HEK293 (cell line): ENCODE data around the gene EIF4B.

ENCODE experiments used
- CTCF ChIA-PET: fragments of 350-600 bp; formaldehyde crosslinking; extraction: SDS; loops from one replicate; lab custom pipeline; 2021; ENCODE audit warnings: antibody characterized with exemption; lab: Yijun Ruan, JAX
- POLR2A ChIA-PET: fragments of 300-600 bp; formaldehyde crosslinking; extraction: SDS; loops from one replicate; lab custom pipeline; 2020; ENCODE audit warnings: antibody characterized with exemption, inconsistent platforms; lab: Yijun Ruan, JAX
- H3K27ac ChIP-seq: fragments of 200-500 bp; sonication (Bioruptor generic); 2 replicates; pipeline ENCODE4 v1.5.1; 2014; ENCODE audit warnings: low read depth, low read length, control low read depth, inconsistent platforms; ENCODE audit errors: extremely low read depth
- H3K36me3 ChIP-seq, 2 experiments: fragments of 200-500 bp in 1 of 2; sonication (Bioruptor generic) in 1 of 2; 1 replicate in 1 of 2; 2 replicates in 1 of 2; pipeline ENCODE4 v1.5.1; 2014 to 2017; ENCODE audit warnings: inconsistent platforms in 2 of 2, low read length in 2 of 2; ENCODE audit not compliant: control insufficient read depth in 2 of 2, insufficient read depth in 1 of 2
- H3K4me1 ChIP-seq: fragments of 200-500 bp; sonication (Bioruptor generic); 2 replicates; pipeline ENCODE4 v1.5.1; 2014; ENCODE audit warnings: mild to moderate bottlenecking, low read length, inconsistent platforms; ENCODE audit not compliant: control insufficient read depth, insufficient read depth
- H3K4me3 ChIP-seq: 2 replicates; pipeline ENCODE4 v1.5.1; 2011; ENCODE audit warnings: low read depth, mild to moderate bottlenecking, control low read depth, low read length, moderate library complexity
- H3K9me3 ChIP-seq: fragments of 200-500 bp; sonication (Bioruptor generic); 2 replicates; pipeline ENCODE4 v1.5.1; 2014; ENCODE audit warnings: low read depth, low read length, inconsistent platforms; ENCODE audit not compliant: control insufficient read depth, insufficient read depth
- GLIS1 ChIP-seq: fragments of 450-650 bp; formaldehyde crosslinking; IDR thresholded peaks from 2 replicates; pipeline ENCODE4 v1.5.1; 2016; ENCODE audit warnings: missing biosample characterization, missing genetic modification characterization
- WT1 ChIP-seq: fragments of 450-650 bp; formaldehyde crosslinking; IDR thresholded peaks from 2 replicates; pipeline ENCODE4 v1.5.1; 2016; ENCODE audit warnings: missing biosample characterization, missing genetic modification characterization
- YY1 ChIP-seq: fragments of 450-650 bp; formaldehyde crosslinking; IDR thresholded peaks from 2 replicates; pipeline ENCODE4 v1.5.1; 2018; ENCODE audit warnings: missing biosample characterization, missing genetic modification characterization
- ZBTB44 ChIP-seq: fragments of 450-650 bp; IDR thresholded peaks from 2 replicates; pipeline ENCODE4 v1.5.1; 2018; ENCODE audit warnings: missing biosample characterization, mild to moderate bottlenecking, missing genetic modification characterization
- ZFP37 ChIP-seq: fragments of 450-650 bp; formaldehyde crosslinking; IDR thresholded peaks from 2 replicates; pipeline ENCODE4 v1.5.1; 2016; ENCODE audit warnings: missing biosample characterization, missing genetic modification characterization
- ZFP41 ChIP-seq: fragments of 450-650 bp; formaldehyde crosslinking; IDR thresholded peaks from 2 replicates; pipeline ENCODE4 v1.5.1; 2016; ENCODE audit warnings: missing biosample characterization, missing genetic modification characterization, borderline replicate concordance
- ZNF121 ChIP-seq: fragments of 450-650 bp; formaldehyde crosslinking; IDR thresholded peaks from 2 replicates; pipeline ENCODE4 v1.5.1; 2016; ENCODE audit warnings: missing biosample characterization, missing genetic modification characterization
- ZNF16 ChIP-seq: fragments of 450-650 bp; formaldehyde crosslinking; IDR thresholded peaks from 2 replicates; pipeline ENCODE4 v1.5.1; 2016; ENCODE audit warnings: low read depth, missing biosample characterization, missing genetic modification characterization
- ZNF221 ChIP-seq: fragments of 450-650 bp; formaldehyde crosslinking; IDR thresholded peaks from 2 replicates; pipeline ENCODE4 v1.5.1; 2017; ENCODE audit warnings: missing biosample characterization, missing genetic modification characterization, borderline replicate concordance
- ZNF239 ChIP-seq: fragments of 450-650 bp; formaldehyde crosslinking; IDR thresholded peaks from 2 replicates; pipeline ENCODE4 v1.5.1; 2016; ENCODE audit warnings: missing biosample characterization, missing genetic modification characterization
- ZNF311 ChIP-seq: fragments of 450-650 bp; formaldehyde crosslinking; IDR thresholded peaks from 2 replicates; pipeline ENCODE4 v1.5.1; 2017; ENCODE audit warnings: missing biosample characterization, missing genetic modification characterization, borderline replicate concordance
- ZNF394 ChIP-seq: fragments of 450-650 bp; formaldehyde crosslinking; IDR thresholded peaks from 2 replicates; pipeline ENCODE4 v1.5.1; 2016; ENCODE audit warnings: missing biosample characterization, missing genetic modification characterization, mild to moderate bottlenecking, moderate library complexity, borderline replicate concordance
- ZNF501 ChIP-seq: fragments of 450-650 bp; formaldehyde crosslinking; IDR thresholded peaks from 2 replicates; pipeline ENCODE4 v1.5.1; 2016; ENCODE audit warnings: missing biosample characterization, missing genetic modification characterization
- ZNF530 ChIP-seq: fragments of 450-650 bp; formaldehyde crosslinking; IDR thresholded peaks from 2 replicates; pipeline ENCODE4 v1.5.1; 2016; ENCODE audit warnings: low read depth, missing biosample characterization, missing genetic modification characterization
- ZNF555 ChIP-seq: fragments of 450-650 bp; formaldehyde crosslinking; conservative IDR thresholded peaks from 2 replicates; pipeline ENCODE4 v1.5.1; 2017; ENCODE audit warnings: missing biosample characterization, mild to moderate bottlenecking, missing genetic modification characterization, inconsistent platforms
- ZNF585B ChIP-seq: fragments of 450-650 bp; formaldehyde crosslinking; IDR thresholded peaks from 2 replicates; pipeline ENCODE4 v1.5.1; 2016; ENCODE audit warnings: missing biosample characterization, missing genetic modification characterization
- ZNF610 ChIP-seq: fragments of 450-650 bp; formaldehyde crosslinking; IDR thresholded peaks from 2 replicates; pipeline ENCODE4 v1.5.1; 2016; ENCODE audit warnings: missing biosample characterization, missing genetic modification characterization, borderline replicate concordance
- ZNF623 ChIP-seq: fragments of 450-650 bp; formaldehyde crosslinking; IDR thresholded peaks from 2 replicates; pipeline ENCODE4 v1.5.1; 2016; ENCODE audit warnings: missing biosample characterization, missing genetic modification characterization
- ZNF785 ChIP-seq: fragments of 450-650 bp; formaldehyde crosslinking; IDR thresholded peaks from 2 replicates; pipeline ENCODE4 v1.5.1; 2016; ENCODE audit warnings: missing biosample characterization, missing genetic modification characterization
- TF ChIP-seq, protein P1 (sequence below): fragments of 450-650 bp; formaldehyde crosslinking; IDR thresholded peaks from 2 replicates; pipeline ENCODE4 v1.5.1; 2016; ENCODE audit warnings: missing biosample characterization, missing genetic modification characterization
- TF ChIP-seq, protein P2 (sequence below): fragments of 450-650 bp; formaldehyde crosslinking; IDR thresholded peaks from 2 replicates; pipeline ENCODE4 v1.5.1; 2016; ENCODE audit warnings: missing biosample characterization, missing genetic modification characterization

EIF4B gene

GRCh38 chr12:52964556-52965336, 41.5 kb upstream of the EIF4B start:
- Histone ChIP-seq H3K9me3 (no peaks in the 10 kb centered on the region), H3K4me1 (no peaks in the 10 kb centered on the region), H3K36me3 (no peaks in the 10 kb centered on the region), H3K4me3 (no peak overlapping the region), H3K27ac (no peak overlapping the region)
- TF ChIP-seq ZNF623 (tag by site-specific recombination) (no peak), ZNF394 (no peak), ZNF501 (no peak), ZNF221 (tag by site-specific recombination) (no peak), ZNF530 (tag by site-specific recombination) (no peak), ZNF121 (tag by site-specific recombination) (no peak)
- CTCF ChIA-PET: interaction anchor here (0.6 to 1.8 kb wide), 5 partner anchors 9 to 87 kb away, joined by 3 to 9 read pairs (median 3); no protein-coding TSS in a partner anchor
- POLR2A ChIA-PET: interaction anchor here (1.5 to 1.7 kb wide), 2 partner anchors 13 to 60 kb away, joined by 4 to 7 read pairs; partner anchors contain the start of gene KRT8

- H3K4me3 ChIP-seq: no peak overlapping the region
- H3K27ac ChIP-seq: no peak overlapping the region
- no peaks in the 10 kb centered on the region for H3K9me3 ChIP-seq
- POLR2A ChIA-PET: interaction anchor here (1.5 to 1.7 kb wide), 2 partner anchors 14 to 61 kb away, joined by 4 to 7 read pairs; partner anchors contain the start of gene KRT8
- CTCF ChIA-PET: interaction anchor here (0.8 to 1.8 kb wide), 3 partner anchors 15 to 87 kb away, joined by 3 to 9 read pairs (median 3); no protein-coding TSS in a partner anchor
- no peaks in the 10 kb centered on the region for H3K36me3 ChIP-seq
- peaks cover 4% of the 10 kb centered on the region for H3K4me1 ChIP-seq
- TF ChIP-seq WT1 (tag by site-specific recombination): peak; percentile 77
- no peak for TF ChIP-seq YY1 (tag by site-specific recombination)
- no peak for TF ChIP-seq ZBTB44 (tag by site-specific recombination)
- TF ChIP-seq, protein P1, sequence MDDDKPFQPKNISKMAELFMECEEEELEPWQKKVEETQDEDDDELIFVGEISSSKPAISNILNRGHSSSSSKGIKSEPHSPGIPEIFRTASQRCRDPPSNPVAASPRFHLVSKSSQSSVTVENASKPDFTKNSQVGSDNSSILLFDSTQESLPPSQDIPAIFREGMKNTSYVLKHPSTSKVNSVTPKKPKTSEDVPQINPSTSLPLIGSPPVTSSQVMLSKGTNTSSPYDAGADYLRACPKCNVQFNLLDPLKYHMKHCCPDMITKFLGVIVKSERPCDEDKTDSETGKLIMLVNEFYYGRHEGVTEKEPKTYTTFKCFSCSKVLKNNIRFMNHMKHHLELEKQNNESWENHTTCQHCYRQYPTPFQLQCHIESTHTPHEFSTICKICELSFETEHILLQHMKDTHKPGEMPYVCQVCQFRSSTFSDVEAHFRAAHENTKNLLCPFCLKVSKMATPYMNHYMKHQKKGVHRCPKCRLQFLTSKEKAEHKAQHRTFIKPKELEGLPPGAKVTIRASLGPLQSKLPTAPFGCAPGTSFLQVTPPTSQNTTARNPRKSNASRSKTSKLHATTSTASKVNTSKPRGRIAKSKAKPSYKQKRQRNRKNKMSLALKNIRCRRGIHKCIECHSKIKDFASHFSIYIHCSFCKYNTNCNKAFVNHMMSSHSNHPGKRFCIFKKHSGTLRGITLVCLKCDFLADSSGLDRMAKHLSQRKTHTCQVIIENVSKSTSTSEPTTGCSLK: no peak
- TF ChIP-seq ZNF785 (tag by site-specific recombination): no peak
- TF ChIP-seq ZNF239 (tag by site-specific recombination): no peak
- TF ChIP-seq, all 188 proteins: peak for 1
These were observed 40.9 kb upstream of the EIF4B start for GRCh38 chr12:52965337-52965731.

GRCh38 chr12:52969166-52969795, 37.0 kb upstream of the EIF4B start:
- ChIA-PET CTCF (interaction anchor here (0.5 to 2.2 kb wide), 6 partner anchors 11 to 944 kb away, joined by 3 to 13 read pairs (median 4); no protein-coding TSS in a partner anchor), POLR2A (interaction anchor here (0.8 to 2.6 kb wide), 4 partner anchors 20 to 786 kb away, joined by 3 to 33 read pairs (median 7); partner anchors contain the start of genes KRT18 and KRT8)
- TF ChIP-seq GLIS1 (no peak), ZNF311 (tag by site-specific recombination) (no peak), ZFP41 (tag by site-specific recombination) (no peak), ZNF555 (no peak), ZNF585B (tag by site-specific recombination) (no peak), ZNF610 (tag by site-specific recombination) (no peak), ZNF16 (tag by site-specific recombination) (no peak), ZFP37 (tag by site-specific recombination) (no peak)
- TF ChIP-seq, protein P2, sequence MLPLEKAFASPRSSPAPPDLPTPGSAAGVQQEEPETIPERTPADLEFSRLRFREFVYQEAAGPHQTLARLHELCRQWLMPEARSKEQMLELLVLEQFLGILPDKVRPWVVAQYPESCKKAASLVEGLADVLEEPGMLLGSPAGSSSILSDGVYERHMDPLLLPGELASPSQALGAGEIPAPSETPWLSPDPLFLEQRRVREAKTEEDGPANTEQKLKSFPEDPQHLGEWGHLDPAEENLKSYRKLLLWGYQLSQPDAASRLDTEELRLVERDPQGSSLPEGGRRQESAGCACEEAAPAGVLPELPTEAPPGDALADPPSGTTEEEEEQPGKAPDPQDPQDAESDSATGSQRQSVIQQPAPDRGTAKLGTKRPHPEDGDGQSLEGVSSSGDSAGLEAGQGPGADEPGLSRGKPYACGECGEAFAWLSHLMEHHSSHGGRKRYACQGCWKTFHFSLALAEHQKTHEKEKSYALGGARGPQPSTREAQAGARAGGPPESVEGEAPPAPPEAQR (tag by site-specific recombination): no peak

More at GRCh38 chr12:52969166-52969795, 37.0 kb upstream of the EIF4B start:
- no peaks in the 10 kb centered on the region for H3K9me3 ChIP-seq
- H3K27ac ChIP-seq: no peak overlapping the region
- peaks cover 4% of the 10 kb centered on the region for H3K4me1 ChIP-seq
- no peaks in the 10 kb centered on the region for H3K36me3 ChIP-seq
- H3K4me3 ChIP-seq: no peak overlapping the region
